Parathyroid adenoma (tissue), 2 donors: Measurements from ENCODE around the gene SPOCD1.

Experiments used
- H2AFZ ChIP-seq: fragments of 300-600 bp; sonication (generic); one replicate; pipeline ENCODE4 v1.7.0; 2017; ENCODE audit warnings: antibody characterized with exemption, mild to moderate bottlenecking
- H3K27ac ChIP-seq: fragments of 300-600 bp; sonication (generic); one replicate; pipeline ENCODE4 v1.7.0; 2017
- H3K27me3 ChIP-seq: fragments of 300-600 bp; sonication (generic); one replicate; pipeline ENCODE4 v1.7.0; 2017; ENCODE audit warnings: low read length; ENCODE audit not compliant: control insufficient read depth, insufficient read depth
- H3K36me3 ChIP-seq: fragments of 300-600 bp; sonication (generic); one replicate; pipeline ENCODE4 v1.7.0; 2017; ENCODE audit warnings: low read length; ENCODE audit not compliant: control insufficient read depth, insufficient read depth
- H3K4me1 ChIP-seq: fragments of 300-600 bp; sonication (generic); one replicate; pipeline ENCODE4 v1.7.0; 2017; ENCODE audit warnings: control low read depth
- H3K4me2 ChIP-seq: fragments of 300-600 bp; sonication (generic); one replicate; pipeline ENCODE4 v1.7.0; 2017; ENCODE audit warnings: low read length
- H3K4me3 ChIP-seq: fragments of 300-600 bp; sonication (generic); one replicate; pipeline ENCODE4 v1.7.0; 2017; ENCODE audit warnings: low read depth, low read length
- H3K79me2 ChIP-seq: fragments of 300-600 bp; sonication (generic); one replicate; pipeline ENCODE4 v1.7.0; 2017; ENCODE audit warnings: control low read depth
- H3K9ac ChIP-seq: fragments of 300-600 bp; sonication (generic); one replicate; pipeline ENCODE4 v1.7.0; 2017; ENCODE audit warnings: mild to moderate bottlenecking
- H3K9me3 ChIP-seq: fragments of 300-600 bp; sonication (generic); one replicate; pipeline ENCODE4 v1.7.0; 2017; ENCODE audit warnings: low read length; ENCODE audit not compliant: control insufficient read depth
- CTCF ChIP-seq: fragments of 300-600 bp; sonication (generic); IDR thresholded peaks from one replicate; pipeline ENCODE4 v1.7.0; 2017; ENCODE audit warnings: antibody characterized with exemption, mild to moderate bottlenecking
- donor health status: primary hyperparathyroidism.

Gene SPOCD1

GRCh38 chr1:31742462-31743212, 73.2 kb downstream of the SPOCD1 start:
- no peak overlapping the region for H3K9ac ChIP-seq
- no peak overlapping the region for H2AFZ ChIP-seq
- H3K9me3 ChIP-seq, result no peaks in the 10 kb centered on the region
- no peaks in the 10 kb centered on the region for H3K36me3 ChIP-seq
- H3K4me2 ChIP-seq, result no peak overlapping the region
- no peaks in the 10 kb centered on the region for H3K4me1 ChIP-seq
- H3K27me3 ChIP-seq, result no peaks in the 10 kb centered on the region
- no peak overlapping the region for H3K4me3 ChIP-seq
- H3K27ac ChIP-seq, result no peak overlapping the region
- H3K79me2 ChIP-seq, result no peaks in the 10 kb centered on the region
- TF ChIP-seq CTCF, result no peak
